LNCaP clone FGC (cell line): ENCODE results near the gene FGF14.

Source experiments
- DNase-seq: peaks from one replicate; pipeline ENCODE4 v3.0.0-alpha.2; 2011; ENCODE audit warnings: low read depth
- H3K4me3 ChIP-seq: 2 replicates; pipeline ENCODE4 v1.5.1; 2011; ENCODE audit warnings: mild to moderate bottlenecking, low read depth, low read length, control low read depth
- TF ChIP-seq, protein P1 (sequence below): IDR thresholded peaks from 2 replicates; pipeline ENCODE4 v1.5.1; 2012; ENCODE audit warnings: mild to moderate bottlenecking; ENCODE audit not compliant: control insufficient read depth, insufficient read depth; ENCODE audit errors: extremely low read depth

FGF14 gene

DNA sequence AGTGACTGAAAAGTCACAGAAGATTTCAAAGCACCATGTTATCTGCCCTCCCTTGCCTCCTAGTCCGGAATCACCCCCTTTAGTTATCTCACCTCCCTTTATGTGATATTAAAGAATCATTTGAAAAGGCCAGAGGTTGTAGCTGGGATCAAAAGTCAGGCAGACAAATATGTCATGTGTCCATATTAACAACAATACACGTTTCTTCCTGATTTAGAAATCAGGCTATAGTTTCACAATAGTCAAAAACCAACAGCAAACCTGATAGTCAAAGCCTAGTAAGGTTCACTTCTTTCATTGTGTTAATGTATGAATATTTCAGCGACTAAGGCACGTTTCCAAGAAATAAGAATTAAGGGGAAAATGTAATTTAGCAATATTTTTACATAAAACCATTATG is 622.7 kb downstream of the FGF14 start:
- no peak for DNase-seq
- TF ChIP-seq, protein P1, sequence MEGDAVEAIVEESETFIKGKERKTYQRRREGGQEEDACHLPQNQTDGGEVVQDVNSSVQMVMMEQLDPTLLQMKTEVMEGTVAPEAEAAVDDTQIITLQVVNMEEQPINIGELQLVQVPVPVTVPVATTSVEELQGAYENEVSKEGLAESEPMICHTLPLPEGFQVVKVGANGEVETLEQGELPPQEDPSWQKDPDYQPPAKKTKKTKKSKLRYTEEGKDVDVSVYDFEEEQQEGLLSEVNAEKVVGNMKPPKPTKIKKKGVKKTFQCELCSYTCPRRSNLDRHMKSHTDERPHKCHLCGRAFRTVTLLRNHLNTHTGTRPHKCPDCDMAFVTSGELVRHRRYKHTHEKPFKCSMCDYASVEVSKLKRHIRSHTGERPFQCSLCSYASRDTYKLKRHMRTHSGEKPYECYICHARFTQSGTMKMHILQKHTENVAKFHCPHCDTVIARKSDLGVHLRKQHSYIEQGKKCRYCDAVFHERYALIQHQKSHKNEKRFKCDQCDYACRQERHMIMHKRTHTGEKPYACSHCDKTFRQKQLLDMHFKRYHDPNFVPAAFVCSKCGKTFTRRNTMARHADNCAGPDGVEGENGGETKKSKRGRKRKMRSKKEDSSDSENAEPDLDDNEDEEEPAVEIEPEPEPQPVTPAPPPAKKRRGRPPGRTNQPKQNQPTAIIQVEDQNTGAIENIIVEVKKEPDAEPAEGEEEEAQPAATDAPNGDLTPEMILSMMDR = no peak
- no peak overlapping the region for H3K4me3 ChIP-seq

DNA sequence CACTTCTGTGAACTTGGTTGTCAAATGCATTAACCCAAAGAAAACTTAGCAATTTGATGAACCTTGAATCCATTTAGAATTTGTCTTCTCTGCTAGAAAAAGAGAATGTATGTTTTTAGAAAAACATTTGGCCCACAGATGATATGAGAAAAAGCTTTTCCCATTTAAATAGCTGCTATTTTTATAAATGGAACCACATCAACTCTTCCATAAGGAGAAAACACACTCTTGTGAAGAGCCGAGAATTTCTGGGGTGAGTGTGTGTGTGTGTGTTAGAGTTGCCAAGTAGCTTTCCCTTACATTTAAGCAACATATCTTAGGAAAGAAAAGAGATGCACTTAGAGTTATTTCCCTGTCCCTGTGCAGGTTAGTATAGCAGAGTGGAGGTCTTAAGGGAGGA is 626.6 kb downstream of the FGF14 start:
- H3K4me3 ChIP-seq = no peak overlapping the region
- no peak for DNase-seq
- TF ChIP-seq, protein P1 = no peak

DNA sequence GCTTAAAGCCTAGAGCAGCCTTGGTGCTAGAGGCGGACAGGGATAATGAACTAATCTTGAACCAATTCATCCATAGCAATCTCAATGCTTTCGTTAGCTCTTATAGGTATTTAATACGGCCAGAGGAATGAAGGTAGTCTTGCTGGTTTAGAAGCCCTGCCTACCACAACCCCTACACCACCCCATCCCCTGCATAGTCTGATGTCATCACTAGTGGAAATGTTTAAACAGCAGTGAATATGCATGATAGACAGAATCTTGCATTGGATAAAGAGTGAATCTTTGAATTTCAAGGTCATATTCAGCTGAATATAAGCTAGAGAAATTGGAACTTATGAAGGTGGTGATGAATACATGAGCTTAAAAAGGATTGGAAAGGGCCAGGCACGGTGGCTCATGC is 627.5 kb downstream of the FGF14 start:
- no peak for DNase-seq
- no peak overlapping the region for H3K4me3 ChIP-seq
- TF ChIP-seq, protein P1 = no peak

DNA sequence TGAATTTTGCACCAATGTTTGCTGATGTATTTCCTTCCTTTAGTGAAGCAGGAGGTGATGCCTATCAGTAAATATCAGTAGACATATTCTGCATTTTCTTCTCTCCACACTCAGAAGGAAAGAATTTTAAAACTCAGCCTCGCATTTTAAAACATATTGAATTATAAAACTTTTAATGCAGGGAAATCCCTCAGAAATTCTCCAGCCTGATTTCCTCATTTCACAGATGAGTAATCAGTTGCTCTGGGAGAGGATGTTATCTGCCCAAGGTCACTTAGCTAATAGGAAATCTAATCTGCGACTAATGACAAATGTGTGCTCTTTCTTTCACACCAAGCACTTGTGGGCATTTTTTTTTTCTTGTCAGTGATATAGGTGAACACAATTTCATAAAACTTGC is 628.8 kb downstream of the FGF14 start:
- TF ChIP-seq, protein P1 = no peak
- no peak overlapping the region for H3K4me3 ChIP-seq
- no peak for DNase-seq

DNA sequence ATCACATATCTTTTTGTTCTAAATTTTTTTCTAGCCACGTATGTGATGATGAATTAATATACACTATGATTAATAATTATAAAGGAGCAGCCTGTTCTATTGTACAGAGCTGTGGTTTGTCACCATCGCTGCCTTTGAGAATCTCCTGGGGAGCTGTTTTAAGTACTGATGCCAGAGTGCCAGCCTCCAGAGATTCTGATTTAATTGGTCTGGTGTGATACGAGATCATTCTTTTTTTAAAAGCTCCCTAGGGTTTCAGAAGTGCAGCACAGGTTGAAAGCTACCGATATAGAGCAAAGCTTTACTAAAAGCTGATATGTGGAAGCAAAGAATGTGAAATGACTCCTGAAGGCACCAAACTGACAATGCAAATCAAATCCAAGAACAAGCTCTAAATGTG is 634.7 kb downstream of the FGF14 start:
- H3K4me3 ChIP-seq = no peak overlapping the region
- DNase-seq = no peak
- TF ChIP-seq, protein P1 = no peak

DNA sequence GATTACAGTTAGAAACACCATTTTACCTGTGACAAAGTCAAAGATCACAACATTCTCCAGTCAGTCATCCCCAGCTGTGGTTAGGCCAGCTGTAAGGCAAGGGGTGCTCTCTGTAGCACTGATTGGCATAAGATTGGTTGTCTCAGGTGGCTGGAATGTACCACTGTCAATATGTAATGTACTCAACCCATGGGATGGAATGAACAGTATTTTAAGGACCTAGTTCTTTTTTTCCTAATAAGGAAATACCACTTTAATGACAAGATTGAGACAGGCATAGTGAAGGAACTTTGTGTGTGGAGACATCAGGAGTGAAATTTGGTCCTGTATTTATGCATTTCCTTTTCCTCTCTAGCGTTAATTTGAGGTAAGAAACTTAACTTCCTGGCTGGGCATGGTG is 638.7 kb downstream of the FGF14 start:
- no peak for DNase-seq
- TF ChIP-seq, protein P1 = no peak
- no peak overlapping the region for H3K4me3 ChIP-seq

DNA sequence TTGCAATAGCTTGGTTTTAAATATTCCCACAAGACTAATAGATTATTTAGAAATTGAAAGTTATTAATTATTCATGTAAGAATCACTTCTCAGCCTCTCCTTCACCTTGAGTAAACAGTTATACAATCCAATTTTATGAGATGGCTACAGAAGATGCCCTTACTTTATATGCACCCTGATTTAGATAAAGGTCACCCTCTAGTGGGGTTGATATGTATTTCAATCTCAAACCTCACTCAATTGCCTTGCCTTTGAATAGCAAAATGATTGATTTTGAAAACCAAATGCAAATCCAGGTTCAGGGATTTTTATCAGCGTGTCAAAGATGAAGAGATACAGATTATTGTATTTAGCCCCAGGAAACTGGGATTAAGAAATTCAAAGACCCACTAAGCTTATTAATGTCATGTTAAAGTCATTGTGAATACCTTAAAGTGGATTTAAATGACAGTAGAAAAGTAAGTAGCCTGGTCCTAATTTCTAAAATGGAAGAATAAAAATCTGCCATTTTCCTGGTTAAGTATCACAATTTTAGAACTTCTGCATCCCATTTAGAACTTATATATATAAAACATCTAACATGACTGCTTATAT is 644.3 kb downstream of the FGF14 start:
- no peak overlapping the region for H3K4me3 ChIP-seq
- TF ChIP-seq, protein P1 = peak; percentile 52
- DNase-seq = peak; percentile 37
